Heart left ventricle (tissue), 16 donors: ENCODE measurements around the gene GNB1L. TPM values are rescaled to one million over a fixed set of nuclear protein-coding genes. Genes with fewer than 3 reads are reported as not detected.

Experiments
- ATAC-seq, 4 donors: fragments of 200-7000 bp; cut with Tn5 transposase; one replicate each; pipeline ENCODE4 v1.9.1; 2020 to 2022; ENCODE audit warnings: moderate library complexity in 4 of 4, mild to moderate bottlenecking in 3 of 4, moderate number of reproducible peaks in 1 of 4
- DNase-seq, 5 donors: peaks; one replicate each; pipeline ENCODE4 v3.0.0-alpha.2; 2020
- H3K27ac ChIP-seq, 12 donors: fragments of 200-600 bp; sonication (generic) in 4 of 12; one replicate each; pipeline versions ENCODE4 v1.5.0 to v1.8.0; 2016 to 2022; ENCODE audit warnings: mild to moderate bottlenecking in 2 of 12
- H3K27me3 ChIP-seq, 9 donors: fragments of 200-600 bp; sonication (generic) in 2 of 9; one replicate each; pipeline versions ENCODE4 v1.5.1 to v1.8.0; 2016 to 2022; ENCODE audit warnings: mild to moderate bottlenecking in 3 of 9
- H3K36me3 ChIP-seq, 9 donors: fragments of 200-600 bp; sonication (generic) in 2 of 9; one replicate each; pipeline versions ENCODE4 v1.5.0 to v1.8.0; 2018 to 2022; ENCODE audit warnings: mild to moderate bottlenecking in 2 of 9
- H3K4me1 ChIP-seq, 12 donors: fragments of 200-600 bp; sonication (generic) in 4 of 12; one replicate each; pipeline versions ENCODE4 v1.5.0 to v1.8.0; 2016 to 2022; ENCODE audit warnings: mild to moderate bottlenecking in 3 of 12
- H3K4me3 ChIP-seq, 12 donors: fragments of 200-600 bp; sonication (generic) in 4 of 12; one replicate each; pipeline versions ENCODE4 v1.5.0 to v1.8.0; 2017 to 2022; ENCODE audit warnings: mild to moderate bottlenecking in 9 of 12, moderate library complexity in 4 of 12
- H3K9me3 ChIP-seq, 12 donors: fragments of 200-600 bp; sonication (generic) in 4 of 12; one replicate each; pipeline versions ENCODE4 v1.5.0 to v1.8.0; 2016 to 2022; ENCODE audit warnings: mild to moderate bottlenecking in 1 of 12
- POLR2A ChIP-seq, 2 donors: fragments of 450-650 bp; IDR thresholded peaks; one replicate each; pipeline ENCODE4 v1.6.1; 2017; ENCODE audit warnings: antibody characterized with exemption in 2 of 2, mild to moderate bottlenecking in 2 of 2, moderate library complexity in 2 of 2
- WGBS, 4 donors: extraction: QIAGEN DNeasy Blood & Tissue Kit in 2 of 4; methylation state at CpG; one replicate each; pipeline versions ENCODE4 v1.1.5 to v1.1.7; 2013 to 2018; 5-methylcytosine and 5-hydroxymethylcytosine counted together
- intact Hi-C, 10 donors: fragments of 100-400 bp; cut with DNase I; formaldehyde crosslinking; loops; one replicate each; pipeline versions ENCODE4 v1.11.1 to v1.14.2; 2022
- polyA plus RNA-seq, 2 donors: library from polyadenylated mRNA; stranded (reverse); fragments of 200-250 nt; gene quantifications; one replicate each; pipeline ENCODE4 v1.2.3, GENCODE V29; 2013
- total RNA-seq, 9 donors: library from RNA; depleted of rRNA in 2 of 9; stranded (reverse); fragments of >200 nt in 2 of 9; fragmentation: NEBNext Ultra II Directional in 3 of 9; extraction: Animal tissue kit (Norgen Biotek cat#: 25700) in 3 of 9; gene quantifications; one replicate each; pipeline versions ENCODE4 v1.1.0 to v1.2.4, GENCODE V29; 2016 to 2023
- TF ChIP-seq, protein P1 (sequence below), 12 donors: fragments of 200-600 bp; sonication (generic) in 4 of 12; IDR thresholded peaks; one replicate each; pipeline versions ENCODE4 v1.5.0 to v1.8.0; 2018 to 2022; ENCODE audit warnings: antibody characterized with exemption in 12 of 12, mild to moderate bottlenecking in 5 of 12
- donor health status: ischemic (EF 13 %, LVEDD 7.1; RV severe dilation, severe dysfunction).
- donor health status: healthy with polysubstance abuse.
- donor health status: DM: no; HTN: yes; CAD: no.
- donor health status: DM: no; HTN: no; CAD: no.
- donor health status: ischemic (EF 25% LVEDD 6.9; RV normal size, moderate dysfunction).
- donor health status: ischemic (EF 25% LVEDD 5.7; RV mildly dilated, moderate dysfunction).
- donor health status: healthy.
- donor health status: DM: yes; HTN: yes; CAD: no.
- donor health status: ischemic (EF 35%, LVEDD 5.7; RV mildly dilated, moderate dysfunction).
- donor health status: nonischemic (EF 11% LVEDD 7.7; RV severe dilation, severe dysfunction).
- donor health status: DM: yes; HTN: yes; CAD: no.
- donor health status: PGD.
- donor health status: ischemic (EF 29% LVEDD 5.4; RV normal size, mild dysfunction).
- donor health status: nonischemic (EF 23%, LVEDD 6.1; RV moderate dilation, normal function).

Gene GNB1L
- total and polyA plus RNA-seq, 11 donors, result 1.6 to 9.2 (median 2.4) TPM

DNA sequence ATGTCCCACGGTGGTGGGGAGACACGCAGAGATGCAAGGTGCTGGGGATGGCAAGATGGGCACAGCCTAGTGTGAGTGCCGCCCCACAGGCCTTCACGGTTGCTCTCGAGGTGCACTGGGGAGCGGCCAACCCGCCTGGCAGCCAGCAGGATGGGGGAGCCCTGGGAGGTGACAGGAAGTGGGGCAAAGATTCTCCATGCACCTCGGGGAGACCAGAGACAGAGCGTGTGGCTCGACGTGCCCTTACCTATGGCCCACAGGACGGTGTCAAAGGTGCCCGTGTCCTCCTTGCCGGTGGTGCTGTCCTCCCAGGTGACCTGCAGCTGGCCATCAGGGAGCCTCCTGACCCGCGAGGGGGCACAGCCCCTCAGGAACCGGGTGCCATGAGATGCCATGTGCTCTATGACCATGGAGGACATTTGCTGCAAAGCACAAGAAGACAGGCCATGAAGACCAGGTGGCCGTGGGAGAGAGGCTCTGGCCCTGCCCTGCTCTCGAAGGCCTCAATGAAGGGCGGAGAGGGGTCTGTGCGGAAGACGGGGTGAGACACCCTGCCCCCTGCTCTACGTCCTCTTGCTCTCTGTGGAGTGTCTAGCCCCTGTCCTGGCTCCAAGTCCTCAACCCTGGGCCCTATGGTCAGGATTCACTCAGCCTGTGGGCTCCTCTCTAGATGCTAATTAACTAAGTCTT is 40.6 kb upstream of the GNB1L start:
- Histone ChIP-seq H3K4me1 (peaks cover 0 to 26% (median 10%) of the 10 kb centered on the region in 12 donors), H3K27ac (no peak overlapping the region), H3K9me3 (no peaks in the 10 kb centered on the region), H3K27me3 (no peaks in the 10 kb centered on the region), H3K4me3 (no peak overlapping the region), H3K36me3 (peaks cover 0 to 56% (median 32%) of the 10 kb centered on the region in 9 donors)
- intact Hi-C loops, result no loop called here
- no peak for TF ChIP-seq POLR2A (IDR thresholded peaks at IDR 0.05)
- TF ChIP-seq, protein P1, sequence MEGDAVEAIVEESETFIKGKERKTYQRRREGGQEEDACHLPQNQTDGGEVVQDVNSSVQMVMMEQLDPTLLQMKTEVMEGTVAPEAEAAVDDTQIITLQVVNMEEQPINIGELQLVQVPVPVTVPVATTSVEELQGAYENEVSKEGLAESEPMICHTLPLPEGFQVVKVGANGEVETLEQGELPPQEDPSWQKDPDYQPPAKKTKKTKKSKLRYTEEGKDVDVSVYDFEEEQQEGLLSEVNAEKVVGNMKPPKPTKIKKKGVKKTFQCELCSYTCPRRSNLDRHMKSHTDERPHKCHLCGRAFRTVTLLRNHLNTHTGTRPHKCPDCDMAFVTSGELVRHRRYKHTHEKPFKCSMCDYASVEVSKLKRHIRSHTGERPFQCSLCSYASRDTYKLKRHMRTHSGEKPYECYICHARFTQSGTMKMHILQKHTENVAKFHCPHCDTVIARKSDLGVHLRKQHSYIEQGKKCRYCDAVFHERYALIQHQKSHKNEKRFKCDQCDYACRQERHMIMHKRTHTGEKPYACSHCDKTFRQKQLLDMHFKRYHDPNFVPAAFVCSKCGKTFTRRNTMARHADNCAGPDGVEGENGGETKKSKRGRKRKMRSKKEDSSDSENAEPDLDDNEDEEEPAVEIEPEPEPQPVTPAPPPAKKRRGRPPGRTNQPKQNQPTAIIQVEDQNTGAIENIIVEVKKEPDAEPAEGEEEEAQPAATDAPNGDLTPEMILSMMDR (IDR thresholded peaks at IDR 0.05), result no peak
- WGBS, 4 donors, result 93 to 97% (median 95%) methylated on average over 11 to 23 of the region's 23 CpGs
- DNase-seq (no peak), ATAC-seq (no peak)

DNA sequence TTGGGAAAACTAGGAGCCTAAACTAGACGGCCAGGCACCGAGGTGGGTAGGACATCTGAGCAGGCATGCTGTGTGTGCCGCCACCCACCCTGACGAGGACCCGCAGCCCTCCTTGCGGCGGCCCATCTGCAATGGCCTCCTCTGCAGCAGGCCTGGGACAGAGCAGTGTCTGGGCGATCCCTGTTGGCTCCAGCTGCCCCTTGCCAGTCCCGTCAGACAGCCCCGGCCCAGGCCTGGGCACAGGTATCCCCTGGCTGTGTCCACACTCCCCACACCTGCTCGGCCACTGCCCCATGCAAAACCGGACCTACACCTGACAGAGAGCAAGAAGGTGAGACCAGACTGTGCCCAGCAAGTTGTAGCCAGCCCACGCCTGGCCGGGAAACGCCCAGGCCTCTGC is 38.7 kb upstream of the GNB1L start:
- no peak overlapping the region for H3K27ac ChIP-seq
- H3K4me1 ChIP-seq, result peaks cover 0 to 26% (median 10%) of the 10 kb centered on the region in 12 donors
- H3K4me3 ChIP-seq, result no peak overlapping the region
- H3K27me3 ChIP-seq, result no peaks in the 10 kb centered on the region
- ATAC-seq (no peak), DNase-seq (no peak)
- intact Hi-C loops, result no loop called here
- H3K9me3 ChIP-seq, result no peaks in the 10 kb centered on the region
- whole genome bisulfite sequencing, 4 donors, result 93 to 100% (median 95%) methylated on average over 9 to 15 of the region's 15 CpGs
- H3K36me3 ChIP-seq, result peaks cover 0 to 51% (median 26%) of the 10 kb centered on the region in 9 donors
- TF ChIP-seq, protein P1 (IDR thresholded peaks at IDR 0.05), result no peak
- no peak for TF ChIP-seq POLR2A (IDR thresholded peaks at IDR 0.05)

DNA sequence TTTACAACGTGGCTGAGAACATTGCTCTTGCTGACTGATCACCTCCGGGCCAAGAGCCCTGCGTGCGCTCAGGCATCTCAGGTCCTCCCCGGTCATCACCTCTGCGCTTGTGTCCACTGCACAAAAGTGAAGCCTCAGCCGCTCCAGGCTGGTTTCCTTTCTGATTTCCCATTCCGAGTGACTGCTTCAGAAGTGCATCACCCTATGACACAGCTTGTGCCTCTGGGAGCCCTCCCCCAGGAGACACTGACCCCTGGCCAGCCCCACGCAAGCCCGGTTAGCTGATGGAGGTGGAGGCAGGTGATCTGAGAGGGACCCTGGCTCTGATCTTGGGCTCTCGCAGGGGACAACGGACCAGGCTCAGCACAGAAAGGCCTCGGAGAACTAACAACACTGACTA is 38.3 kb upstream of the GNB1L start:
- Histone ChIP-seq H3K36me3 (peaks cover 0 to 47% (median 22%) of the 10 kb centered on the region in 9 donors), H3K27ac (peak overlapping the region in 1 of 12 donors; percentile 77), H3K27me3 (no peaks in the 10 kb centered on the region), H3K4me3 (no peak overlapping the region), H3K9me3 (no peaks in the 10 kb centered on the region), H3K4me1 (peaks cover 0 to 26% (median 10%) of the 10 kb centered on the region in 12 donors)
- intact Hi-C loops, result no loop called here
- DNase-seq (no peak), ATAC-seq (no peak)
- 91 to 96% (median 91%) methylated on average over 10 to 13 of the region's 13 CpGs for WGBS, 4 donors
- no peak for TF ChIP-seq POLR2A (IDR thresholded peaks at IDR 0.05)
- TF ChIP-seq, protein P1 (IDR thresholded peaks at IDR 0.05), result no peak

DNA sequence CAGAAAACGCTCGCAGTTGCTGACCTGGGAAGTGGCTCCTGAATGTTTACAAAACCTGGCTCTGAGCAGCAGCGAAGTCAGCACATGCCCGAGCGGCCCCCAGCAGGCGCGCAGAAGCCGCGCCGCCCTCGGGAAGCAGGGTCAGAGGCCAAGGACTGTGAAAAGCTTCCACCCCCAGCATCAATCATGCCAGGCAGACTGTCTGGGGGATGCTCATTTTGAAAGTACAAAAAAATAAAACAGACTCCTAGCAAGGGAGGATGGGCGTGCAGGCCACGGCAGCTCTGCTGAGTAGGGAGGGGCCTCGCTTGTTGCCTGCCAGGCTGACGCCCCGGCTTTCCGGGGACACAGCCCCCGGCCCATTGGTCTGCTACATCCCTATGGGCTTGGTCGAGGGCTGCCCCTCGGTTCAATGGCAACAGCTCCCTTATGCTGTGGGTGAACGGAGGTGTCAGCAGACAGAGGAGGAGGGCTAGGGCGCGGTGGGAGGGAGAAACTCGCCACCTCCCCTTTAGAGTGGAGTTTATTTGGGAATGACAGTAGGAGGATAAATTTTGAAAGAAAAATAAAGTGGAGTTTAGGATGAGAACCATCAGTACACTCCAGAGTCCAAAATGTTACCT is 37.7 kb upstream of the GNB1L start:
- H3K4me1 ChIP-seq, result peaks cover 0 to 31% (median 10%) of the 10 kb centered on the region in 12 donors
- H3K27ac ChIP-seq, result peak overlapping the region in 1 of 12 donors; percentile 77
- DNase-seq (no peak), ATAC-seq (no peak)
- 55 to 72% (median 65%) methylated on average over 23 to 24 of the region's 24 CpGs for WGBS, 4 donors
- no peak for TF ChIP-seq POLR2A (IDR thresholded peaks at IDR 0.05)
- TF ChIP-seq, protein P1 (IDR thresholded peaks at IDR 0.05), result no peak
- peak overlapping the region in 1 of 12 donors; percentile 40 for H3K4me3 ChIP-seq
- H3K9me3 ChIP-seq, result no peaks in the 10 kb centered on the region
- intact Hi-C loops, result no loop called here
- peaks cover 0 to 43% (median 19%) of the 10 kb centered on the region in 9 donors for H3K36me3 ChIP-seq
- no peaks in the 10 kb centered on the region for H3K27me3 ChIP-seq
